ENCODE data around the gene GPN1. TPM values are rescaled to one million over a fixed set of nuclear protein-coding genes. Genes with fewer than 3 reads are reported as not detected.
"Not testable (repeated sequence)": the region's sequence is repeated elsewhere in the genome, so short reads cannot be mapped to it uniquely, and the experiment has no call there.

Gene GPN1
- total and polyA plus RNA-seq, 2 experiments from 2014 or later = 25.1 to 41.4 TPM

- Histone ChIP-seq H3K36me3 (ENCODE audit: low read depth) (no peaks in the 10 kb centered on the region), H3K27me3 (replicated peaks; ENCODE audit: insufficient read depth) (no peaks in the 10 kb centered on the region), H3K4me3 (no peak overlapping the region), H3K4me1 (ENCODE audit: insufficient read depth) (peaks cover 9% of the 10 kb centered on the region), H3K79me2 (ENCODE audit: insufficient read depth) (peaks cover 100% of the 10 kb centered on the region), H3K9me2 (ENCODE audit: insufficient read depth) (no peaks in the 10 kb centered on the region), H3F3A (ENCODE audit: insufficient read depth) (no peaks in the 10 kb centered on the region; the same call in 1 of the 2 replicates), H3K9ac (no peak overlapping the region), H3K27ac (no peak overlapping the region), H3K9me3 (ENCODE audit: low read depth) (no peaks in the 10 kb centered on the region), H3K4me2 (ENCODE audit: unreplicated experiment) (no peak overlapping the region), H4K20me1 (ENCODE audit: insufficient read depth) (no peaks in the 10 kb centered on the region), H2AFZ (no peak overlapping the region)
- DNase-seq = no peak
- TF ChIP-seq EZH2 (IDR thresholded peaks at IDR 0.05; ENCODE audit: insufficient read depth, poor library complexity, severe bottlenecking) (no peak), EZH2phosphoT487 (IDR thresholded peaks at IDR 0.05; ENCODE audit: insufficient read depth, low read depth) (no peak)
- in situ Hi-C loops (cut with MboI) = no loop called here
- 100% methylated on average over 2 of the region's 2 CpGs for WGBS, 2 experiments (ENCODE audit: low coverage in 1 of 2, low lambda C conversion rate in 2 of 2, missing lambda C conversion rate in 2 of 2)
Observed at GRCh38 chr2:27588308-27588707, 40.5 kb upstream of the GPN1 start.

- H3K4me2 ChIP-seq (ENCODE audit: unreplicated experiment) = no peak overlapping the region
- no peak for DNase-seq
- no peaks in the 10 kb centered on the region for H3K9me3 ChIP-seq (ENCODE audit: low read depth)
- no peaks in the 10 kb centered on the region for H3K36me3 ChIP-seq (ENCODE audit: low read depth)
- H3K9ac ChIP-seq = no peak overlapping the region
- no peak overlapping the region for H3K4me3 ChIP-seq
- peaks cover 8% of the 10 kb centered on the region; the same call in 1 of the 2 replicates for H3F3A ChIP-seq (ENCODE audit: insufficient read depth)
- 92 to 95% methylated on average over 3 of the region's 3 CpGs for WGBS, 2 experiments (ENCODE audit: low coverage in 1 of 2, low lambda C conversion rate in 2 of 2, missing lambda C conversion rate in 2 of 2)
- in situ Hi-C loops (cut with MboI) = no loop called here
- 0 out of 2 replicates have a peak, but pooled peaks cover 6% of the 10 kb centered on the region for H4K20me1 ChIP-seq (ENCODE audit: insufficient read depth)
- no peak overlapping the region for H3K27ac ChIP-seq
- 0 out of 2 replicates have a peak, but pooled peaks cover 1% of the 10 kb centered on the region for H3K4me1 ChIP-seq (ENCODE audit: insufficient read depth)
- TF ChIP-seq EZH2 (IDR thresholded peaks at IDR 0.05; ENCODE audit: insufficient read depth, poor library complexity, severe bottlenecking) (no peak), EZH2phosphoT487 (IDR thresholded peaks at IDR 0.05; ENCODE audit: insufficient read depth, low read depth) (no peak)
- H2AFZ ChIP-seq = no peak overlapping the region
- peaks cover 100% of the 10 kb centered on the region for H3K79me2 ChIP-seq (ENCODE audit: insufficient read depth)
- no peaks in the 10 kb centered on the region for H3K9me2 ChIP-seq (ENCODE audit: insufficient read depth)
- H3K27me3 ChIP-seq (replicated peaks; ENCODE audit: insufficient read depth) = no peaks in the 10 kb centered on the region
Observed at GRCh38 chr2:27591745-27592144, 37.1 kb upstream of the GPN1 start.

- Histone ChIP-seq H4K20me1 (ENCODE audit: insufficient read depth) (0 out of 2 replicates have a peak, but pooled peaks cover 6% of the 10 kb centered on the region), H3K4me2 (ENCODE audit: unreplicated experiment) (no peak overlapping the region), H3K27me3 (replicated peaks; ENCODE audit: insufficient read depth) (no peaks in the 10 kb centered on the region), H3K9me3 (ENCODE audit: low read depth) (no peaks in the 10 kb centered on the region), H2AFZ (no peak overlapping the region), H3K79me2 (ENCODE audit: insufficient read depth) (peaks cover 100% of the 10 kb centered on the region), H3K4me3 (no peak overlapping the region), H3K9ac (no peak overlapping the region), H3K27ac (no peak overlapping the region), H3F3A (ENCODE audit: insufficient read depth) (0 out of 2 replicates have a peak, but pooled peaks cover 8% of the 10 kb centered on the region), H3K9me2 (ENCODE audit: insufficient read depth) (no peaks in the 10 kb centered on the region), H3K36me3 (ENCODE audit: low read depth) (no peaks in the 10 kb centered on the region), H3K4me1 (ENCODE audit: insufficient read depth) (0 out of 2 replicates have a peak, but pooled peaks cover 3% of the 10 kb centered on the region)
- 79 to 94% methylated on average over 1 to 2 of the region's 2 CpGs for WGBS, 2 experiments (ENCODE audit: low coverage in 1 of 2, low lambda C conversion rate in 2 of 2, missing lambda C conversion rate in 2 of 2)
- in situ Hi-C loops (cut with MboI) = no loop called here
- TF ChIP-seq EZH2 (IDR thresholded peaks at IDR 0.05; ENCODE audit: insufficient read depth, poor library complexity, severe bottlenecking) = no peak
- TF ChIP-seq EZH2phosphoT487 (IDR thresholded peaks at IDR 0.05; ENCODE audit: insufficient read depth, low read depth) = no peak
- no peak for DNase-seq
Observed at GRCh38 chr2:27593240-27593639, 35.6 kb upstream of the GPN1 start.

- H3F3A ChIP-seq (ENCODE audit: insufficient read depth); H3K27ac ChIP-seq; H4K20me1 ChIP-seq (ENCODE audit: insufficient read depth); H2AFZ ChIP-seq; H3K9ac ChIP-seq; DNase-seq; H3K4me3 ChIP-seq; H3K9me2 ChIP-seq (ENCODE audit: insufficient read depth); H3K9me3 ChIP-seq (ENCODE audit: low read depth); H3K36me3 ChIP-seq (ENCODE audit: low read depth); H3K27me3 ChIP-seq (replicated peaks; ENCODE audit: insufficient read depth); in situ Hi-C loops (cut with MboI); H3K4me2 ChIP-seq (ENCODE audit: unreplicated experiment); H3K4me1 ChIP-seq (ENCODE audit: insufficient read depth): not testable (repeated sequence)
- peaks cover 100% of the 10 kb centered on the region for H3K79me2 ChIP-seq (ENCODE audit: insufficient read depth)
- 98 to 100% methylated on average over 2 to 45 of the region's 45 CpGs for WGBS, 2 experiments (ENCODE audit: low coverage in 1 of 2, low lambda C conversion rate in 2 of 2, missing lambda C conversion rate in 2 of 2)
Observed at GRCh38 chr2:27594020-27594703, 34.7 kb upstream of the GPN1 start.

GRCh38 chr2:27595412-27595811, 33.4 kb upstream of the GPN1 start:
- in situ Hi-C loops (cut with MboI); H4K20me1 ChIP-seq (ENCODE audit: insufficient read depth): not testable (repeated sequence)
- WGBS, 2 experiments (ENCODE audit: low coverage in 1 of 2, low lambda C conversion rate in 2 of 2, missing lambda C conversion rate in 2 of 2) = 95 to 99% methylated on average over 7 to 9 of the region's 9 CpGs

More at GRCh38 chr2:27595412-27595811, 33.4 kb upstream of the GPN1 start:
- peaks cover 100% of the 10 kb centered on the region for H3K79me2 ChIP-seq (ENCODE audit: insufficient read depth)
- not testable (repeated sequence) for H2AFZ ChIP-seq; H3K4me3 ChIP-seq; H3F3A ChIP-seq (ENCODE audit: insufficient read depth); H3K9me3 ChIP-seq (ENCODE audit: low read depth); H3K27ac ChIP-seq; DNase-seq; H3K27me3 ChIP-seq (replicated peaks; ENCODE audit: insufficient read depth); H3K9me2 ChIP-seq (ENCODE audit: insufficient read depth); H3K4me1 ChIP-seq (ENCODE audit: insufficient read depth); H3K9ac ChIP-seq; H3K36me3 ChIP-seq (ENCODE audit: low read depth); H3K4me2 ChIP-seq (ENCODE audit: unreplicated experiment)
